GM08714 (cell line): ENCODE results near the gene INSR.
"Not testable (repeated sequence)": the region's sequence is repeated elsewhere in the genome, so short reads cannot be mapped to it uniquely, and the experiment has no call there.

Experiments used
- H3K4me3 ChIP-seq: fragments of 200-500 bp; sonication (Bioruptor generic); 2 replicates; pipeline ENCODE4 v1.5.1; 2014; ENCODE audit warnings: mild to moderate bottlenecking, low read length, inconsistent platforms
- ZNF274 ChIP-seq: IDR thresholded peaks from 2 replicates; pipeline ENCODE4 v1.6.1; 2012; ENCODE audit warnings: mild to moderate bottlenecking, low read depth, low read length

The INSR gene

DNA sequence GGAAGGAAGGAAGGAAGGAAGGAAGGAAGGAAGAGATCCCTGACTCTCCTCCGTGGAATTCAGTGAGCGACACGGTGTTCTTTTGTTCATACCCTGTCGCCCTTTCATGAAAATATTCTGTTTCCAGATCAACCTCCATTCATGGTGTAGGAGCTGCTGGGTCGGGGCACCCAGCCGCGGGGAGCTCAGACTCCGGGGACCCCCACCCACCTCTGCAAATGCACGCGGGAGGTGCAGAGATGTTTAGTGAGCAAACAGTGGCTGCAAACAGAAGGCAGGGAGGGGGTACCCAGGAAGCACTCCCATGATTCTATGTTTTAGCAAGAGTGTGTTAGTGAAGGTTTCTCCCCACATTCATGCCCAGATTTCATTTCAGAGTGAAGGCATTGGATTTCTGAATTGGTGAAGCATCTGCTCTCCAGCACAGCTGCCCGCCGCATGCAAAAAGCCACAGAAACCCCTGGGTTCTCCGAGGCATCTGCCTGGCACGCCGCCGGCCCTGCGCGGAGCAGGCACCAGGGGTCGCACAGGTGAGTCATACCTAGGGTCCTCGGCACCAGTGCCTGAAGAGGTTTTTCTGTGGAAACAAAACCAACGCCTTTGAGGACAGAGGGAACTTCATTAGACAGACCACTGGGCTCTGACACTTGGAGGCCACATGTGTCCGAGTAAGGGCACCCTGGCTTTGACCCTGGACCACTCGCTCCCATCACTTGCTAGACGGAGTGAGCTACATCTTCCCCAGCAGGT is 144.1 kb downstream of the INSR start:
- no peak for TF ChIP-seq ZNF274
- no peak overlapping the region for H3K4me3 ChIP-seq

DNA sequence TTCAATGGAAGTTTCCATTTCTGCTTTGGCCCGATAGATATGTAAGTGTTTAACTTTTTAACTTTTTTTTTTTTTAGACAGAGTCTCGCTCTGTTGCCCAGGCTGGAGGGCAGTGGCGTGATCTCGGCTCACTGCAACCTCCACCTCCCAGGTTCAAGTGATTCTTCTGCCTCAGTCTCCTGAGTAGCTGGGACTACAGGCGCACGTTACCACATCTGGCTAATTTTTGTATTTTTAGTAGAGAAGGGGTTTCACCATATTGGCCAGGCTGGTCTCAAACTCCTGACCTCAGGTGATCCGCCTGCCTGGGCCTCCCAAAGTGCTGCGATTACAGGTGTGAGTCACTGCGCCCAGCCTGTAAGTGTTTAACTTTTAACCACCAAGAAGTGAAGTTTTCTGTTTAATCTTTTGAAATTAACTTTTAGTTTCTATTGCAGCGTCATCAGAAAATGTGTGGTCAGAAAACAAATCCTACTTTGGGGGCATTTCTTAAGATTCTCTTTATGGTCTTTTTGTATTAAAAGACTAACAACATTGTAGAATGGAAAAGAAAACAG is 147.0 kb downstream of the INSR start:
- not testable (repeated sequence) for H3K4me3 ChIP-seq

GRCh38 chr19:7146086-7146485 is 148.1 kb downstream of the INSR start:
- H3K4me3 ChIP-seq = not testable (repeated sequence)

DNA sequence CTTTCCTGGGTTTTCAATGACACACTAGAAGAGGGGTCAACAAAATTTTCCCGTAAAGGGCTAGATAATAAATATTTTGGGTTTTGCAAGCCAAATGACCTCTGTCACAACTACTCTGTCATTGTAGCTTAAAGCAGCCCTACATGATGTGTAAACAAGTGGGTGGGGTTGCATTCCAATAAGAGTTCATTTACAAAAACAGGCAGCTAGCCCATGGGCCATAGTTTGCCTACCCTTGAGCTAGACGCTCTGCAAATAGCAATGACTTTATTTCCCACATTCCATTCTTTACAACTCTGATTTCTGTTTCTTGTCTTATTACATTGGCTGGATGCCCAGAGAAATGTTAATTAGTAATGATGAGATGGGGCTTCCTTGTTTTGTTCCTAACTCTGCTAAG is 148.7 kb downstream of the INSR start:
- H3K4me3 ChIP-seq = no peak overlapping the region
- TF ChIP-seq ZNF274 = no peak

DNA sequence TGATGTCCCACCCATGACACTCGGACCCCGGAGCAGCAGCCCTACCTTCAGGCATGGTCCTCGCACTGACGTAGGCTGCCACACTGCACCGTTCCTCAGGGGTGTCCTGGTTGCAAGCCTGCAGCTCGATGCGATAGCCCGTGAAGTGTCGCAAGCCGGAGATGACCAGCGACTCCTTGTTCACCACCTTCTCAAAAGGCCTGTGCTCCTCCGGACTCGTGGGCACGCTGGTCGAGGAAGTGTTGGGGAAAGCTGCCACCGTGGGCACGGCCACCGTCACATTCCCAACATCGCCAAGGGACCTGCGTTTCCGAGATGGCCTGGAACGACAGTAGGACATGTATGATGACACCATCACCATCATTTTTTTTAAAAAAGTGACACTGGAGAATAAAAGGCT is 151.4 kb downstream of the INSR start:
- no peak overlapping the region for H3K4me3 ChIP-seq
- no peak for TF ChIP-seq ZNF274

- H3K4me3 ChIP-seq = no peak overlapping the region
- TF ChIP-seq ZNF274 = no peak
These were observed 154.1 kb downstream of the INSR start for GRCh38 chr19:7140137-7140536.

GRCh38 chr19:7139095-7139494 is 155.1 kb downstream of the INSR start:
- TF ChIP-seq ZNF274 = no peak

DNA sequence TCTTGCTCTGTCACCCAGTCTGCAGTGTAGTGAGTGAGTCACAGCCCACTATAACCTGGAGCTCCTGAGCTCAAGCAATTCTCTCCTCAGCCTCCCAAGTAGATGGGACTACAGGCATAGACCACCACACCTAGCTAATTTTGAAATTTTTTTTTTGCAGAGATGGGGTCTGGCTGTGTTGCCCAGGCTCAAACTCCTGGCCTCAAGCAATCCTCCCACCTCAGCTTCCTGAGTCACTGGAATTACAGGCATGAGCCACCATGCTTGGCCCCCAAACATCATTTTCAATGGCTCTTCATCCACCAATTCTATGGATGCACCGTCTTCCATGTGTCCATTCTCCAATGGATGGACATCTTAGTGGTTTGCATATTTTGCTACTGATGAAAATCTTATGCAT is 155.8 kb downstream of the INSR start:
- TF ChIP-seq ZNF274 = no peak
- no peak overlapping the region for H3K4me3 ChIP-seq

More at GRCh38 chr19:7139095-7139494, 155.1 kb downstream of the INSR start:
- no peak overlapping the region for H3K4me3 ChIP-seq

GRCh38 chr19:7137120-7137519 is 157.1 kb downstream of the INSR start:
- H3K4me3 ChIP-seq = no peak overlapping the region
- no peak for TF ChIP-seq ZNF274

DNA sequence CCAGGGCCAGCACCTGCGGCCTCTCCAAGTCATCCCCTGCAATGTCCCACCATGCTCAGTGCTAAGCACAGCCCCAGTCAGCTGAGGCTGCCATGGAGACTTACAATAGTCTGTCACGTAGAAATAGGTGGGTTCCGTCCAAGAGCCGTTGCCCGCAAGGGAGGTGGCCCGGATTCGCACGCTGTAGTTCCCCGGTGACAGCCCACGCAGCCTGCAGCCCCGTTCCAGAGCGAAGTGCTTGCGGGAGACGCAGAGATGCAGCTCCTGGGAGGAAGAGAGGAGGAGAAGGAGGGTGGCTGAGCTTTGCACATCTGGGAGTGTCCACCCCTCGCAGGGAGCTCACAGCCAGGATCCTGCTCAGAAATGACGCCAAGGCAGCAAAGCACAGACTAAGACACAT is 162.2 kb downstream of the INSR start:
- no peak overlapping the region for H3K4me3 ChIP-seq
- no peak for TF ChIP-seq ZNF274

DNA sequence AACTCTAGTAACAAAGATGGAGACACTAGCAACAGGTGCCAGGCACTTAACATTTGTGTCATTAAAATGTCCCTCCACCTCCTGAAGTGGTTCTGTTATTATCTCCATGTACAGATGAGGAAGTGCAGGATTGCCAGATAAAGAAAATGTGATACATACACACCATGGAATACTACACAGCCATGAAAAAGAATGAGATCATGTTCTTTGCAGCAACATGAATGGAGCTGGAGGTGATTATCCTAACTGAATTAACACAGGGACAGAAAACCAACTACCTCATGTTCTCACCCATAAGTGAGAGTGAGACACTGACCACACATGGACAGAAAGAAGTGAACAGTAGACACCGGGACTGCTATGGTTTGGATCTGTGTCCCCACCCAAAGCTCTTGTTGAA is 164.2 kb downstream of the INSR start:
- no peak overlapping the region for H3K4me3 ChIP-seq
- no peak for TF ChIP-seq ZNF274

GRCh38 chr19:7126132-7126531 is 168.1 kb downstream of the INSR start:
- TF ChIP-seq ZNF274 = no peak
- H3K4me3 ChIP-seq = no peak overlapping the region

- H3K4me3 ChIP-seq = no peak overlapping the region
- no peak for TF ChIP-seq ZNF274
These were observed 169.0 kb downstream of the INSR start for GRCh38 chr19:7125221-7125620.

DNA sequence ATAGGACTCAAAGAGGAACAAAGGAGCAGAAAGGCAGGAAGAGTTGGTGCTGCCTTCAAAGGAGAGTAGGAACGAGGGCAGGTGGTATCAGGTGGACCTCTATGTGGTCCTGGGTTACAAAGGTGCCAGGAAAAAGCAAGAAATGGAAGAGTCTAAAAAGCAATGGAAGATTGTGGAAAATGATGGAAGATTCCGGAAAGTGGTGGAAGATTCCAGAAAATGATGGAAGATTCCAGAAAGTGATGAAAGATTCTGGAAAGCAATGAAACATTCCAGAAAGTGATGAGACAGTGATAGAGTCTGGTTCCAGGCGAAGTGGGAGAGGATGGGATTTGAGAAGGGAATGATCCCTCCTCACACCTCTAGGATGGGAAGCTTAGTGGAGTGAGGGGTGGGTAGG is 169.4 kb downstream of the INSR start:
- H3K4me3 ChIP-seq = no peak overlapping the region

GRCh38 chr19:7122701-7123100 is 171.5 kb downstream of the INSR start:
- TF ChIP-seq ZNF274 = no peak
- H3K4me3 ChIP-seq = no peak overlapping the region

More for the DNA sequence above, 169.4 kb downstream of the INSR start:
- TF ChIP-seq ZNF274 = no peak

- no peak overlapping the region for H3K4me3 ChIP-seq
- TF ChIP-seq ZNF274 = no peak
These were observed 173.7 kb downstream of the INSR start for GRCh38 chr19:7120499-7120898.

- TF ChIP-seq ZNF274 = no peak
- no peak overlapping the region for H3K4me3 ChIP-seq
These were observed 174.6 kb downstream of the INSR start for GRCh38 chr19:7119582-7119981.
